Prostate gland (tissue), 2 donors: Measurements from ENCODE around the gene PLXNB2. TPM values are rescaled to one million over a fixed set of nuclear protein-coding genes. Genes with fewer than 3 reads are reported as not detected.

ENCODE experiments used
- DNase-seq: peaks from one replicate; pipeline ENCODE4 v3.0.0-alpha.2; 2019; ENCODE audit warnings: low spot score
- H3K27ac ChIP-seq, 2 donors: fragments of 200-600 bp; sonication (generic); 2 replicates each; pipeline ENCODE4 v1.5.1; 2017 to 2019
- H3K27me3 ChIP-seq: fragments of 200-600 bp; sonication (generic); replicated peaks from 2 replicates; pipeline ENCODE4 v1.5.1; 2019; ENCODE audit not compliant: insufficient read depth
- H3K36me3 ChIP-seq, 2 donors: fragments of 200-600 bp; sonication (generic); 1 replicate in 1 of 2; 2 replicates in 1 of 2; pipeline versions ENCODE4 v1.5.1 to v1.8.1; 2017 to 2019
- H3K4me1 ChIP-seq: fragments of 200-600 bp; sonication (generic); replicated peaks from 2 replicates; pipeline ENCODE4 v1.5.1; 2019
- H3K4me3 ChIP-seq, 2 donors: fragments of 200-600 bp; sonication (generic); 2 replicates each; pipeline ENCODE4 v1.5.1; 2017 to 2019
- H3K9me3 ChIP-seq: fragments of 200-600 bp; sonication (generic); 2 replicates; pipeline ENCODE4 v1.5.1; 2017
- POLR2A ChIP-seq: fragments of 450-650 bp; IDR thresholded peaks from one replicate; pipeline ENCODE4 v1.6.1; 2016; ENCODE audit warnings: antibody characterized with exemption, mild to moderate bottlenecking
- POLR2AphosphoS5 ChIP-seq: sonication (generic); formaldehyde crosslinking; IDR thresholded peaks from one replicate; pipeline ENCODE4 v1.6.1; 2017; ENCODE audit warnings: antibody characterized with exemption
- WGBS: methylation state at CpG from one replicate; pipeline ENCODE4 v1.1.5; 2018; 5-methylcytosine and 5-hydroxymethylcytosine counted together
- intact Hi-C: fragments of 100-400 bp; cut with DNase I; formaldehyde crosslinking; loops from one replicate; pipeline ENCODE4 v1.14.2; 2022
- total RNA-seq, 2 donors: library from RNA; depleted of rRNA; stranded (reverse); fragments of >200 nt; gene quantifications; one replicate each; pipeline ENCODE4 v1.1.0, GENCODE V29; 2016
- TF ChIP-seq, protein P1 (sequence below), 4 experiments: fragments of 200-600 bp in 2 of 4; fragments of 450-650 bp in 2 of 4; sonication (generic) in 2 of 4; IDR thresholded peaks; 1 replicate in 3 of 4; 2 replicates in 1 of 4; pipeline ENCODE4 v1.5.1; 2016 to 2019; ENCODE audit warnings: antibody characterized with exemption in 4 of 4, mild to moderate bottlenecking in 2 of 4, moderate library complexity in 2 of 4

Gene PLXNB2
- total RNA-seq, 2 donors from 2014 or later, result 259 to 309 TPM

GRCh38 chr22:50269573-50269969 lies 37.9 kb downstream of the PLXNB2 start:
- H3K9me3 ChIP-seq, result no peaks in the 10 kb centered on the region
- DNase-seq, result no peak
- peak overlapping the region; percentile 40 to 53 for H3K4me3 ChIP-seq
- 20% methylated on average over 18 of the region's 18 CpGs for WGBS
- no peak for TF ChIP-seq POLR2AphosphoS5
- TF ChIP-seq, protein P1, sequence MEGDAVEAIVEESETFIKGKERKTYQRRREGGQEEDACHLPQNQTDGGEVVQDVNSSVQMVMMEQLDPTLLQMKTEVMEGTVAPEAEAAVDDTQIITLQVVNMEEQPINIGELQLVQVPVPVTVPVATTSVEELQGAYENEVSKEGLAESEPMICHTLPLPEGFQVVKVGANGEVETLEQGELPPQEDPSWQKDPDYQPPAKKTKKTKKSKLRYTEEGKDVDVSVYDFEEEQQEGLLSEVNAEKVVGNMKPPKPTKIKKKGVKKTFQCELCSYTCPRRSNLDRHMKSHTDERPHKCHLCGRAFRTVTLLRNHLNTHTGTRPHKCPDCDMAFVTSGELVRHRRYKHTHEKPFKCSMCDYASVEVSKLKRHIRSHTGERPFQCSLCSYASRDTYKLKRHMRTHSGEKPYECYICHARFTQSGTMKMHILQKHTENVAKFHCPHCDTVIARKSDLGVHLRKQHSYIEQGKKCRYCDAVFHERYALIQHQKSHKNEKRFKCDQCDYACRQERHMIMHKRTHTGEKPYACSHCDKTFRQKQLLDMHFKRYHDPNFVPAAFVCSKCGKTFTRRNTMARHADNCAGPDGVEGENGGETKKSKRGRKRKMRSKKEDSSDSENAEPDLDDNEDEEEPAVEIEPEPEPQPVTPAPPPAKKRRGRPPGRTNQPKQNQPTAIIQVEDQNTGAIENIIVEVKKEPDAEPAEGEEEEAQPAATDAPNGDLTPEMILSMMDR (IDR thresholded peaks at IDR 0.05), result no peak
- no peak for TF ChIP-seq POLR2A
- H3K36me3 ChIP-seq, result no peaks in the 10 kb centered on the region
- H3K27ac ChIP-seq, result peak overlapping the region; percentile 55 to 75
- H3K27me3 ChIP-seq, result no peaks in the 10 kb centered on the region
- H3K4me1 ChIP-seq, result peaks cover 22% of the 10 kb centered on the region
- intact Hi-C loops, result no loop called here

- TF ChIP-seq POLR2A, result no peak
- TF ChIP-seq POLR2AphosphoS5, result peak; percentile 73
- H3K27ac ChIP-seq, result peak overlapping the region in 1 of 2 donors; percentile 75
These were observed 38.8 kb downstream of the PLXNB2 start for GRCh38 chr22:50268655-50269113.

GRCh38 chr22:50267591-50268390 lies 39.7 kb downstream of the PLXNB2 start:
- H3K36me3 ChIP-seq, result no peaks in the 10 kb centered on the region
- peak overlapping the region; percentile 14 to 41 for H3K4me3 ChIP-seq
- peaks cover 22% of the 10 kb centered on the region for H3K4me1 ChIP-seq
- no peaks in the 10 kb centered on the region for H3K27me3 ChIP-seq
- DNase-seq, result peak; percentile 82
- WGBS, result 15% methylated on average over 35 of the region's 75 CpGs
- intact Hi-C loops, result no loop called here
- no peaks in the 10 kb centered on the region for H3K9me3 ChIP-seq
- TF ChIP-seq POLR2A, result no peak
- peak; percentile 7 for TF ChIP-seq POLR2AphosphoS5
- TF ChIP-seq, protein P1 (IDR thresholded peaks at IDR 0.05), result peak in 3 of 4 experiments; percentile 22 to 45 (median 32)
- H3K27ac ChIP-seq, result peak overlapping the region; percentile 24 to 35

More at GRCh38 chr22:50268655-50269113, 38.8 kb downstream of the PLXNB2 start:
- Histone ChIP-seq H3K36me3 (no peaks in the 10 kb centered on the region), H3K27me3 (no peaks in the 10 kb centered on the region), H3K9me3 (no peaks in the 10 kb centered on the region), H3K4me1 (peaks cover 22% of the 10 kb centered on the region), H3K4me3 (no peak overlapping the region)
- DNase-seq, result peak; percentile 65
- WGBS, result 14% methylated on average over 9 of the region's 9 CpGs
- intact Hi-C loops, result no loop called here

DNA sequence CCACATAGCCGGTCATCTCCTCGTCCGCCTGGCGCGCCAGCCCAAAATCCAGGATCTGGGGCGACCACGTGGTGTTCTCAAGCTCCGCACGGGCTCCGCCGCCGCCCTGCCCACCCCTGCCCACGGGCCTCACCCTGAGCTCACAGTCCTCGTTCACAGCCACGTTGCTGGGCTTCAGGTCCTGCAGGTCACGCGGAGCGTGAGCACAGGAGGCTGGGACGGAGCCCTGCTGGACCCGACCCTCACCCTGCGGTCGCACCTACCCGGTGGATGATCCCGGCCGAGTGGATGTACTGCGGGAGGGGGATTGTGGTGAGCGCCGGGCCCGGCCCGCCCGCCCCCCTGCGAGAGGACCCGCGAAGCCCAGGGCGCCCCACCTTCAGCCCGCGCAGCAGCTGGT lies 40.5 kb downstream of the PLXNB2 start:
- intact Hi-C loops, result no loop called here
- no peaks in the 10 kb centered on the region for H3K36me3 ChIP-seq
- peaks cover 22% of the 10 kb centered on the region for H3K4me1 ChIP-seq
- WGBS, result 58% methylated on average over 30 of the region's 37 CpGs
- H3K27ac ChIP-seq, result no peak overlapping the region
- no peak for DNase-seq
- TF ChIP-seq POLR2A, result no peak
- no peak for TF ChIP-seq POLR2AphosphoS5
- TF ChIP-seq, protein P1 (IDR thresholded peaks at IDR 0.05), result no peak
- no peaks in the 10 kb centered on the region for H3K27me3 ChIP-seq
- peak overlapping the region; percentile 14 to 41 for H3K4me3 ChIP-seq
- H3K9me3 ChIP-seq, result no peaks in the 10 kb centered on the region

DNA sequence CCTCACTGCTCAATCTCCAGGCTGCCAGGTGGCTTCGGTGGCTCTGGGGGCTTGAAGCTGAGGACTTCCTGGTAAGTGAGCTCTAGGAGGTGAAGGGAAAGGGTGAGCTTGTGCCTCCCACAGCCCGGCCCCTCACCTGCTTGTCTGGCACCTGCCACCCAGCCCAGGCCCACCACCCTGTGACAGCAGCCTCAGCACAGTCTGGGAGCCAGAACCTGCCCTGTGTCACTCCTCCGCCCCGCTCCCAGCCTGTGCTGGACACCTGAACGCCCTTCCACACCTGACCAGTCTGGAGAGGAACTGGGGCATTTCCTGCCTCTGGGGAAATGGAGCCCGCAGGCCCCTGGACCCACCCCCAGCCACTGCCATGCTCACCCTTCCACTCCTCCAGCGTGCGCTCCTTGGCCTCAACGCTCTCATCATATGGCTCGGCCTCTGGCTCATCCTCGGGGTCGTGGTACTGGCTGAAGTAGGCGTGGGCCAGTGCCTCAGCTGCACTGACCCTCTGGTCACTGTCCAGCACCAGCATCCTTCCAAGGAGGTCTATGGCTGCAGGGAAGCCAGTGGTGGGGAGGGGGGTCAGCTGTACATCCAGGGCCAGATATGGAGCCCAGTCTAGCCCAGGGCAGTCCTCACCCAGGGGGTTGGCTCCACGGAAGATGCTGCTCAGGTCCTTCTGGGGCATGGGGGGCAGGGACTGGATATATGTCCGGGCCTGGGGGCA lies 42.3 kb downstream of the PLXNB2 start:
- no peak for DNase-seq
- 87% methylated on average over 15 of the region's 15 CpGs for WGBS
- intact Hi-C loops, result no loop called here
- Histone ChIP-seq H3K4me3 (no peak overlapping the region), H3K4me1 (peaks cover 14% of the 10 kb centered on the region), H3K27ac (no peak overlapping the region), H3K27me3 (no peaks in the 10 kb centered on the region), H3K36me3 (no peaks in the 10 kb centered on the region), H3K9me3 (no peaks in the 10 kb centered on the region)
- no peak for TF ChIP-seq POLR2AphosphoS5
- no peak for TF ChIP-seq POLR2A
- TF ChIP-seq, protein P1 (IDR thresholded peaks at IDR 0.05), result no peak
